HG03095 (cell line): ENCODE measurements around the gene TMEM59L.
"Not testable (repeated sequence)": the region's sequence is repeated elsewhere in the genome, so short reads cannot be mapped to it uniquely, and the experiment has no call there.

Experiments used
- ATAC-seq: cut with Tn5 transposase; IDR thresholded peaks from one replicate; pipeline ENCODE4 v1.9.1; 2021; ENCODE audit warnings: moderate library complexity; ENCODE audit not compliant: unreplicated experiment

Gene TMEM59L

GRCh38 chr19:18593367-18594095 lies 19.1 kb upstream of the TMEM59L start:
- no peak for ATAC-seq

GRCh38 chr19:18594096-18594823 lies 18.4 kb upstream of the TMEM59L start:
- no peak for ATAC-seq

- no peak for ATAC-seq
Observed at GRCh38 chr19:18594824-18595373, 17.8 kb upstream of the TMEM59L start.

- no peak for ATAC-seq
Observed at GRCh38 chr19:18595475-18595874, 17.2 kb upstream of the TMEM59L start.

GRCh38 chr19:18596752-18597157 lies 15.9 kb upstream of the TMEM59L start:
- no peak for ATAC-seq

GRCh38 chr19:18597809-18598660 lies 14.6 kb upstream of the TMEM59L start:
- no peak for ATAC-seq

GRCh38 chr19:18599485-18599884 lies 13.2 kb upstream of the TMEM59L start:
- no peak for ATAC-seq

- ATAC-seq: not testable (repeated sequence)
Observed at GRCh38 chr19:18600692-18601397, 11.8 kb upstream of the TMEM59L start.

- ATAC-seq: no peak
Observed at GRCh38 chr19:18601875-18602274, 10.8 kb upstream of the TMEM59L start.

- ATAC-seq: no peak
Observed at GRCh38 chr19:18603255-18603957, 9.3 kb upstream of the TMEM59L start.

- ATAC-seq: no peak
Observed at GRCh38 chr19:18603958-18604819, 8.5 kb upstream of the TMEM59L start.

- no peak for ATAC-seq
Observed at GRCh38 chr19:18604820-18605159, 7.9 kb upstream of the TMEM59L start.

- ATAC-seq: no peak
Observed at GRCh38 chr19:18605196-18605545, 7.5 kb upstream of the TMEM59L start.

GRCh38 chr19:18605546-18606280 lies 7.0 kb upstream of the TMEM59L start:
- ATAC-seq: no peak

GRCh38 chr19:18606281-18607225 lies 6.1 kb upstream of the TMEM59L start, which contains the start of gene CRLF1:
Gene CRLF1, minus strand, starts transcription at chr19:18606799. Its CDS starts 143 bp downstream, at chr19:18606656.
- ATAC-seq: no peak

GRCh38 chr19:18607226-18608101 lies 5.2 kb upstream of the TMEM59L start:
- no peak for ATAC-seq
